H1 (cell line): Measurements from ENCODE around the gene ACOX1. TPM values are rescaled to one million over a fixed set of nuclear protein-coding genes. Genes with fewer than 3 reads are reported as not detected.

ENCODE experiments used
- CTCF ChIA-PET: fragments of 300-600 bp; sonication (Branson Sonifier 250); formaldehyde crosslinking; loops from one replicate; lab custom pipeline; 2021; ENCODE audit not compliant: partially characterized antibody; lab: Charles Lee
- POLR2A ChIA-PET: fragments of 300-600 bp; sonication (Branson Sonifier 250); formaldehyde crosslinking; loops from one replicate; lab custom pipeline; 2021; ENCODE audit warnings: inconsistent platforms; ENCODE audit not compliant: partially characterized antibody; lab: Charles Lee
- DNase-seq, 2 experiments: peaks; one replicate each; pipeline versions ENCODE4 v3.0.0 to v3.0.0-alpha.2; 2010 to 2022; ENCODE audit warnings: low spot score in 2 of 2, low read depth in 1 of 2, mixed read lengths in 1 of 2
- FAIRE-seq: peaks from 2 replicates; lab custom pipeline; 2011; peaks lifted over from hg19 to GRCh38; lab: Jason Lieb, UNC
- H2AFZ ChIP-seq: 2 replicates; pipeline ENCODE4 v1.8.1; 2012; ENCODE audit warnings: low read length, inconsistent platforms
- H2AK5ac ChIP-seq: 2 replicates; pipeline ENCODE4 v1.6.1; 2013; ENCODE audit warnings: low read depth, low read length
- H2BK120ac ChIP-seq: replicated peaks from 2 replicates; pipeline ENCODE3; 2013; ENCODE audit warnings: low read depth, low read length, inconsistent platforms
- H2BK12ac ChIP-seq: 2 replicates; pipeline ENCODE4 v1.6.1; 2013; ENCODE audit warnings: low read depth, low read length
- H2BK15ac ChIP-seq: 2 replicates; pipeline ENCODE4 v1.6.1; 2013; ENCODE audit warnings: low read length
- H2BK20ac ChIP-seq: 2 replicates; pipeline ENCODE4 v1.6.1; 2013; ENCODE audit warnings: low read length
- H2BK5ac ChIP-seq: 2 replicates; pipeline ENCODE4 v1.6.1; 2013; ENCODE audit warnings: low read depth, low read length
- H3K14ac ChIP-seq: 2 replicates; pipeline ENCODE4 v1.6.1; 2013; ENCODE audit warnings: inconsistent platforms; ENCODE audit not compliant: insufficient read length
- H3K18ac ChIP-seq: 2 replicates; pipeline ENCODE4 v1.6.1; 2013; ENCODE audit warnings: low read length; ENCODE audit errors: extremely low read depth
- H3K23ac ChIP-seq: 2 replicates; pipeline ENCODE4 v1.6.1; 2013; ENCODE audit warnings: inconsistent platforms; ENCODE audit not compliant: insufficient read length
- H3K23me2 ChIP-seq: 2 replicates; pipeline ENCODE4 v1.6.1; 2013; ENCODE audit warnings: low read depth, low read length
- H3K27ac ChIP-seq: 2 replicates; pipeline ENCODE4 v1.6.1; 2011; ENCODE audit warnings: low read depth, low read length, inconsistent platforms
- H3K27me3 ChIP-seq, 4 experiments: replicated peaks in 1 of 4; 1 replicate in 1 of 4; 2 replicates in 3 of 4; pipeline versions ENCODE4 v1.6.1 to v1.8.1; 2011 to 2013; ENCODE audit warnings: low read length in 3 of 4, mild to moderate bottlenecking in 3 of 4, inconsistent platforms in 2 of 4, mixed read lengths in 2 of 4, moderate library complexity in 1 of 4; ENCODE audit not compliant: control insufficient read depth in 3 of 4, insufficient read depth in 3 of 4; ENCODE audit errors: extremely low read depth in 1 of 4
- H3K36me3 ChIP-seq, 4 experiments: 2 replicates each; pipeline versions ENCODE4 v1.6.1 to v1.8.1; 2011 to 2013; ENCODE audit warnings: mild to moderate bottlenecking in 4 of 4, low read length in 3 of 4, moderate library complexity in 2 of 4, control low read depth in 1 of 4, inconsistent platforms in 1 of 4; ENCODE audit not compliant: insufficient read depth in 4 of 4, control insufficient read depth in 2 of 4
- H3K4ac ChIP-seq: replicated peaks from 2 replicates; pipeline ENCODE3; 2013; ENCODE audit warnings: low read length, low read depth, mixed read lengths, inconsistent platforms; ENCODE audit not compliant: insufficient read length
- H3K4me1 ChIP-seq, 4 experiments: replicated peaks in 1 of 4; 1 replicate in 1 of 4; 2 replicates in 3 of 4; pipeline versions ENCODE4 v1.6.1 to v1.8.1; 2011 to 2013; ENCODE audit warnings: low read length in 3 of 4, inconsistent platforms in 2 of 4, mixed read lengths in 1 of 4; ENCODE audit not compliant: insufficient read depth in 4 of 4, control insufficient read depth in 3 of 4
- H3K4me2 ChIP-seq, 2 experiments: 2 replicates each; pipeline versions ENCODE4 v1.6.1 to v1.8.1; 2011 to 2013; ENCODE audit warnings: low read depth in 2 of 2, low read length in 2 of 2, control low read depth in 1 of 2, inconsistent platforms in 1 of 2, mild to moderate bottlenecking in 1 of 2; ENCODE audit not compliant: insufficient read depth in 1 of 2
- H3K4me3 ChIP-seq, 4 experiments: fragments of 200-600, 300-600 bp in 1 of 4; sonication (generic), shearing (Covaris generic), sonication (Bioruptor Twin) in 1 of 4; 2 replicates each; pipeline versions ENCODE4 v1.5.1 to v1.8.1; 2011 to 2016; ENCODE audit warnings: low read length in 4 of 4, low read depth in 3 of 4, control low read depth in 2 of 4, inconsistent platforms in 2 of 4, mild to moderate bottlenecking in 2 of 4, mixed read lengths in 1 of 4, moderate library complexity in 1 of 4; ENCODE audit not compliant: insufficient read depth in 2 of 4; ENCODE audit errors: extremely low read depth in 1 of 4
- H3K56ac ChIP-seq: replicated peaks from 2 replicates; pipeline ENCODE3; 2013; ENCODE audit warnings: low read depth, mild to moderate bottlenecking, mixed read lengths, low read length, inconsistent platforms; ENCODE audit not compliant: insufficient read length
- H3K79me1 ChIP-seq: 2 replicates; pipeline ENCODE4 v1.6.1; 2013; ENCODE audit warnings: low read depth, low read length, control low read depth
- H3K79me2 ChIP-seq, 2 experiments: 2 replicates each; pipeline versions ENCODE4 v1.6.1 to v1.8.1; 2012 to 2013; ENCODE audit warnings: low read length in 2 of 2, mild to moderate bottlenecking in 2 of 2, inconsistent platforms in 1 of 2; ENCODE audit not compliant: insufficient read depth in 2 of 2, control insufficient read depth in 1 of 2
- H3K9ac ChIP-seq, 4 experiments: replicated peaks in 1 of 4; 1 replicate in 1 of 4; 2 replicates in 3 of 4; pipeline versions ENCODE4 v1.6.1 to v1.8.1; 2011 to 2013; ENCODE audit warnings: low read depth in 3 of 4, low read length in 3 of 4, control low read depth in 2 of 4, mild to moderate bottlenecking in 2 of 4, moderate library complexity in 2 of 4, inconsistent platforms in 1 of 4; ENCODE audit errors: extremely low read depth in 1 of 4
- H3K9me3 ChIP-seq, 2 experiments: 2 replicates each; pipeline versions ENCODE4 v1.6.1 to v1.8.1; 2012 to 2013; ENCODE audit warnings: mild to moderate bottlenecking in 2 of 2, moderate library complexity in 2 of 2, control low read depth in 1 of 2, inconsistent platforms in 1 of 2, low read depth in 1 of 2, low read length in 1 of 2, mixed read lengths in 1 of 2; ENCODE audit not compliant: insufficient read depth in 2 of 2
- H4K20me1 ChIP-seq, 2 experiments: replicated peaks in 1 of 2; 2 replicates each; pipeline versions ENCODE3 to v1.8.1; 2011 to 2013; ENCODE audit warnings: inconsistent platforms in 2 of 2, low read length in 2 of 2, mild to moderate bottlenecking in 1 of 2; ENCODE audit not compliant: insufficient read depth in 2 of 2, control insufficient read depth in 1 of 2
- H4K5ac ChIP-seq: 2 replicates; pipeline ENCODE4 v1.6.1; 2013; ENCODE audit warnings: low read length, low read depth, mixed read lengths, inconsistent platforms; ENCODE audit not compliant: insufficient read length
- H4K8ac ChIP-seq: 2 replicates; pipeline ENCODE4 v1.8.0; 2013; ENCODE audit warnings: mild to moderate bottlenecking, moderate library complexity, low read length, inconsistent platforms; ENCODE audit not compliant: insufficient read depth; ENCODE audit errors: extremely low read depth
- H4K91ac ChIP-seq: replicated peaks from 2 replicates; pipeline ENCODE3; 2013; ENCODE audit warnings: low read length, mixed read lengths, inconsistent platforms; ENCODE audit not compliant: insufficient read length
- CBX5 ChIP-seq: fragments of 300-800, 300-1000 bp; sonication (generic); IDR thresholded peaks from 2 replicates; pipeline ENCODE4 v1.7.1; 2016; ENCODE audit warnings: antibody characterized with exemption, low read length, low read depth
- RBBP5 ChIP-seq: IDR thresholded peaks from 2 replicates; pipeline ENCODE4 v1.7.1; 2012; ENCODE audit warnings: low read depth, mild to moderate bottlenecking, inconsistent platforms, low read length, moderate library complexity, borderline replicate concordance
- WGBS, 2 experiments: shearing (Covaris generic) in 1 of 2; methylation state at CpG; one replicate each; pipeline versions ENCODE4 v1.1.6 to v1.1.7; 2013 to 2015; ENCODE audit warnings: low lambda C conversion rate in 2 of 2, mixed read lengths in 2 of 2, inconsistent platforms in 1 of 2, low coverage in 1 of 2, missing lambda C conversion rate in 1 of 2; ENCODE audit not compliant: insufficient replicate concordance in 2 of 2, insufficient coverage in 1 of 2, insufficient read length in 1 of 2; ENCODE audit errors: extremely low coverage in 1 of 2, missing lambda C conversion rate in 1 of 2; 5-methylcytosine and 5-hydroxymethylcytosine counted together
- polyA plus RNA-seq, 7 experiments: library from polyadenylated mRNA; depleted of rRNA in 3 of 7; stranded (reverse) in 5 of 7; unstranded in 2 of 7; fragments of >200 nt in 5 of 7; fragments of 200-250 nt in 2 of 7; gene quantifications; 1 replicate in 5 of 7; 2 replicates in 1 of 7; 4 replicates in 1 of 7; pipeline versions ENCODE4 v1.2.1 to v1.2.3, GENCODE V29; 2011 to 2013; ENCODE audit warnings: missing spikeins in 2 of 7, mixed read lengths in 2 of 7
- total RNA-seq: library from RNA; stranded (reverse); fragmentation: NEBNext Ultra II Directional; extraction: Animal tissue kit (Norgen Biotek cat#: 25700); gene quantifications from 2 replicates; pipeline ENCODE4 v1.2.1, GENCODE V29; 2021

Gene ACOX1
- total and polyA plus RNA-seq, 2 of the 8 experiments (the other 6 are each of a cell fraction or from before 2014, with no cell fraction given): 10.5 to 30.4 TPM

GRCh38 chr17:76008208-76008607 lies 29.2 kb upstream of the ACOX1 start:
- Histone ChIP-seq H2BK15ac (no peak overlapping the region), H2BK5ac (no peak overlapping the region), H3K23me2 (no peaks in the 10 kb centered on the region), H3K27me3 (no peaks in the 10 kb centered on the region), H3K14ac (no peak overlapping the region), H4K5ac (no peak overlapping the region), H3K4ac (no peak overlapping the region), H4K91ac (no peak overlapping the region), H3K4me3 (no peak overlapping the region), H3K9ac (no peak overlapping the region), H2BK20ac (no peak overlapping the region), H3K27ac (no peak overlapping the region), H4K8ac (no peak overlapping the region), H3K36me3 (no peaks in the 10 kb centered on the region; a peak in 1 of 8 replicates), H2AK5ac (no peak overlapping the region), H3K4me2 (no peak overlapping the region), H3K9me3 (no peaks in the 10 kb centered on the region; a peak in 1 of 4 replicates), H3K4me1 (no peaks in the 10 kb centered on the region), H3K23ac (no peak overlapping the region), H3K79me2 (no peaks in the 10 kb centered on the region), H2BK12ac (no peak overlapping the region), H2AFZ (no peak overlapping the region), H3K18ac (no peak overlapping the region), H4K20me1 (no peaks in the 10 kb centered on the region), H3K56ac (no peak overlapping the region), H2BK120ac (no peak overlapping the region), H3K79me1 (no peaks in the 10 kb centered on the region)
- ChIA-PET POLR2A (interaction anchor here (0.9 to 1.6 kb wide), 7 partner anchors 10 to 223 kb away, joined by 3 to 7 read pairs (median 4); partner anchors contain the start of gene TRIM65), CTCF (interaction anchor here (0.8 to 32.0 kb wide), 18 partner anchors 6 to 293 kb away, joined by 3 to 885 read pairs (median 4); partner anchors contain the start of genes CDK3, EVPL, MRPL38 and TRIM65)
- no peak for FAIRE-seq
- TF ChIP-seq RBBP5 (no peak), CBX5 (no peak)
- WGBS, 2 experiments: 96% methylated on average over 27 of the region's 36 CpGs; no CpG with 5 or more reads in 1 of the 2 experiments
- DNase-seq: no peak
